CD4-positive, alpha-beta T cell (primary cell): Measurements from ENCODE around the gene CAMTA1. TPM values are rescaled to one million over a fixed set of nuclear protein-coding genes. Genes with fewer than 3 reads are reported as not detected.

Experiments
- ATAC-seq: fragments of 200-7000 bp; cut with Tn5 transposase; one replicate; pipeline ENCODE4 v1.10.0; 2022; ENCODE audit warnings: mild to moderate bottlenecking; ENCODE audit not compliant: poor library complexity
- CTCF ChIA-PET: fragments of 350-600 bp; sonication (Branson Sonifier 250); formaldehyde crosslinking; loops from one replicate; lab custom pipeline; 2021; ENCODE audit warnings: antibody characterized with exemption, inconsistent platforms; lab: Charles Lee
- POLR2A ChIA-PET: fragments of 350-600 bp; sonication (Branson Sonifier 250); formaldehyde crosslinking; loops from one replicate; lab custom pipeline; 2021; ENCODE audit warnings: antibody characterized with exemption, inconsistent platforms; lab: Charles Lee
- DNase-seq, 14 experiments: peaks; one replicate each; pipeline ENCODE4 v3.0.0-alpha.2; 2013 to 2020; ENCODE audit warnings: mixed read lengths in 2 of 14
- H3K27ac ChIP-seq, 2 donors: one replicate each; pipeline versions ENCODE4 v1.5.1 to v1.7.0; 2013; ENCODE audit warnings: low read length in 2 of 2, low read depth in 1 of 2, mild to moderate bottlenecking in 1 of 2
- H3K27me3 ChIP-seq, 2 experiments: 1 replicate in 1 of 2; 2 replicates in 1 of 2; pipeline versions ENCODE4 v1.6.1 to v1.7.0; 2013; ENCODE audit warnings: low read length in 2 of 2, control low read depth in 1 of 2, mild to moderate bottlenecking in 1 of 2, moderate library complexity in 1 of 2; ENCODE audit not compliant: insufficient read depth in 2 of 2, control insufficient read depth in 1 of 2
- H3K36me3 ChIP-seq: one replicate; pipeline ENCODE4 v1.6.1; 2013; ENCODE audit warnings: low read length, control low read depth; ENCODE audit not compliant: insufficient read depth
- H3K4me1 ChIP-seq: one replicate; pipeline ENCODE4 v1.6.1; 2013; ENCODE audit warnings: low read length, control low read depth; ENCODE audit not compliant: insufficient read depth
- H3K4me3 ChIP-seq: one replicate; pipeline ENCODE4 v1.5.1; 2013; ENCODE audit warnings: mild to moderate bottlenecking, low read length, moderate library complexity
- H3K9me3 ChIP-seq, 2 experiments: 1 replicate in 1 of 2; 2 replicates in 1 of 2; pipeline versions ENCODE4 v1.6.1 to v1.7.0; 2013; ENCODE audit warnings: low read length in 2 of 2, mild to moderate bottlenecking in 2 of 2, control low read depth in 1 of 2, moderate library complexity in 1 of 2; ENCODE audit not compliant: control insufficient read depth in 1 of 2, insufficient read depth in 1 of 2
- H3K27ac Mint-ChIP-seq: one replicate; pipeline ENCODE4 v1.8.0; 2020; ENCODE audit warnings: mixed read lengths
- H3K27me3 Mint-ChIP-seq: one replicate; pipeline ENCODE4 v1.8.0; 2021; ENCODE audit warnings: mixed read lengths
- H3K36me3 Mint-ChIP-seq: one replicate; pipeline ENCODE4 v1.8.0; 2021; ENCODE audit warnings: low read depth, mixed read lengths
- H3K4me1 Mint-ChIP-seq: one replicate; pipeline ENCODE4 v1.8.0; 2021; ENCODE audit warnings: low read depth, mixed read lengths
- H3K4me3 Mint-ChIP-seq: one replicate; pipeline ENCODE4 v1.8.0; 2020; ENCODE audit warnings: mild to moderate bottlenecking, mixed read lengths
- H3K9me3 Mint-ChIP-seq: one replicate; pipeline ENCODE4 v1.8.0; 2020; ENCODE audit warnings: mixed read lengths
- CTCF ChIP-seq: fragments of 200-600 bp; IDR thresholded peaks from one replicate; pipeline ENCODE4 v1.8.0; 2022; ENCODE audit warnings: antibody characterized with exemption, mild to moderate bottlenecking
- intact Hi-C, 2 experiments: fragments of 100-400 bp; cut with DNase I in 1 of 2; cut with micrococcal nuclease in 1 of 2; formaldehyde crosslinking; loops; one replicate each; pipeline versions ENCODE4 v1.15.1 to v1.9.0; 2023 to 2025; cut with DNase I, micrococcal nuclease
- total RNA-seq, 174 experiments: library from RNA in 2 of 174; stranded (reverse) in 2 of 174; gene quantifications; one replicate each; pipeline ENCODE4 v1.2.3 and lab custom pipeline; 2021 to 2026

The CAMTA1 gene
- total RNA-seq, 2 experiments from 2014 or later: 38.6 to 39.3 TPM

- H3K4me3 Mint-ChIP-seq: no peak overlapping the region
- no peak overlapping the region for H3K27ac Mint-ChIP-seq
- intact Hi-C loops: no loop called here
- DNase-seq: no peak
- ChIA-PET POLR2A (no interaction called here), CTCF (no interaction called here)
- peaks cover 16% of the 10 kb centered on the region for H3K27me3 Mint-ChIP-seq
- no peak overlapping the region for H3K4me3 ChIP-seq
- no peak overlapping the region for H3K27ac ChIP-seq
- no peaks in the 10 kb centered on the region for H3K4me1 ChIP-seq
- H3K9me3 Mint-ChIP-seq: no peaks in the 10 kb centered on the region
- H3K9me3 ChIP-seq: no peaks in the 10 kb centered on the region
- H3K36me3 ChIP-seq: no peaks in the 10 kb centered on the region
- no peaks in the 10 kb centered on the region for H3K36me3 Mint-ChIP-seq
- no peak for TF ChIP-seq CTCF
- H3K27me3 ChIP-seq: no peaks in the 10 kb centered on the region
- ATAC-seq: no peak
- H3K4me1 Mint-ChIP-seq: no peaks in the 10 kb centered on the region
Observed at GRCh38 chr1:7373876-7374562, 588.8 kb downstream of the CAMTA1 start.

- CTCF ChIA-PET: no interaction called here
- POLR2A ChIA-PET: no interaction called here
- no peaks in the 10 kb centered on the region for H3K36me3 ChIP-seq
- H3K4me3 ChIP-seq: no peak overlapping the region
- no peak overlapping the region for H3K27ac Mint-ChIP-seq
- H3K9me3 Mint-ChIP-seq: no peaks in the 10 kb centered on the region
- H3K4me3 Mint-ChIP-seq: no peak overlapping the region
- no peak for ATAC-seq
- no peaks in the 10 kb centered on the region for H3K9me3 ChIP-seq
- no peak overlapping the region for H3K27ac ChIP-seq
- peaks cover 0 to 2% of the 10 kb centered on the region in 2 experiments for H3K27me3 ChIP-seq
- peaks cover 16% of the 10 kb centered on the region for H3K27me3 Mint-ChIP-seq
- H3K36me3 Mint-ChIP-seq: no peaks in the 10 kb centered on the region
- TF ChIP-seq CTCF: no peak
- no peaks in the 10 kb centered on the region for H3K4me1 ChIP-seq
- no peak for DNase-seq
- intact Hi-C loops: no loop called here
- H3K4me1 Mint-ChIP-seq: no peaks in the 10 kb centered on the region
Observed at GRCh38 chr1:7374563-7375160, 589.4 kb downstream of the CAMTA1 start.

DNA sequence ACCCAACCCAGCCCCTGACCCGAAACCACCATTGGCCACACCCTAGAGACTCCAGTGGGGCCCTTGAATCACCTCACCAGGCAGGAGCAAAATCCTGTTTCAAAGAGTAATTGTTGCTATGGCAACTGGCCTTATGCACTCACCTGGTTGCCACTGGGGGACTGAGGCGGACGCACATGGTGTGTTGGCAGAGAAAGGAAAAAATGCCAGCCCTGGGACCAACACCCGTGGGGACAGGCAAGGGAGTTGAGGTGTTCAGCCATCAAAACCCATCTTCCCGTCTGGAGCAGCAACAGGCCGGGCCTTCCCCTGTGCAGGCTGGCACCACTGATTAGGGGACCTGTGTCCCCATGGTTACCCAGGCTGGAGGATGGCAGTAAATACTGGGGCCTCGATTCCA is 590.1 kb downstream of the CAMTA1 start:
- H3K27me3 ChIP-seq: peaks cover 0 to 3% of the 10 kb centered on the region in 2 experiments
- Mint-ChIP-seq H3K27ac (no peak overlapping the region), H3K36me3 (no peaks in the 10 kb centered on the region), H3K9me3 (no peaks in the 10 kb centered on the region), H3K27me3 (peaks cover 16% of the 10 kb centered on the region), H3K4me3 (no peak overlapping the region), H3K4me1 (no peaks in the 10 kb centered on the region)
- H3K36me3 ChIP-seq: no peaks in the 10 kb centered on the region
- DNase-seq (no peak), ATAC-seq (no peak)
- no peaks in the 10 kb centered on the region for H3K9me3 ChIP-seq
- ChIA-PET CTCF (no interaction called here), POLR2A (no interaction called here)
- intact Hi-C loops: no loop called here
- H3K4me1 ChIP-seq: no peaks in the 10 kb centered on the region
- H3K27ac ChIP-seq: no peak overlapping the region
- H3K4me3 ChIP-seq: no peak overlapping the region
- no peak for TF ChIP-seq CTCF
